Hematopoietic multipotent progenitor cell treated with erythropoietin and hydrocortisone succinate and interleukin-3 and kit ligand, for 17 days (in vitro differentiated cells): ENCODE measurements around the gene CNDP2.
"Not testable (repeated sequence)": the region's sequence is repeated elsewhere in the genome, so short reads cannot be mapped to it uniquely, and the experiment has no call there.

Source experiments
- DNase-seq: peaks from one replicate; pipeline ENCODE4 v3.0.0-alpha.2; 2015; ENCODE audit warnings: low spot score

The CNDP2 gene

DNA sequence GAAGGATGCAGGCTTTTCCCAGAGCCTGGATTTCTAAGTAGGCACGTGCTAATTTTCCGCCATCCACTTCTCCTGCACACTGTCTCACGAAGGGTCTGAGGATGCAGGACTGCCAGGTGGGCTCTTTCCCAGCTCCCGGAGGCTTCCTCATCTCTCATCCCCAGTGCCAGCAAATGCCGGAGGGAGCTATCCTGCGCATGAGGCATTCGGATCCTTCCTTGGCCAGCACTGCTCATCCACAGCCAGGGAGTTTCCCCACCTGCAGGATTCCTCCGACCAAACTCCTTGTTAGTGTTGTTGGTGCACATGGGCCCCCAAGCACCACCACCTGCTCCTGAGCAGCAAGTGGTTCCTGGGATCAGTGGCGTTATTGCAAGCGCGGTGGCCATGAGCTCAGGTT is 43.1 kb downstream of the CNDP2 start:
- no peak for DNase-seq

DNA sequence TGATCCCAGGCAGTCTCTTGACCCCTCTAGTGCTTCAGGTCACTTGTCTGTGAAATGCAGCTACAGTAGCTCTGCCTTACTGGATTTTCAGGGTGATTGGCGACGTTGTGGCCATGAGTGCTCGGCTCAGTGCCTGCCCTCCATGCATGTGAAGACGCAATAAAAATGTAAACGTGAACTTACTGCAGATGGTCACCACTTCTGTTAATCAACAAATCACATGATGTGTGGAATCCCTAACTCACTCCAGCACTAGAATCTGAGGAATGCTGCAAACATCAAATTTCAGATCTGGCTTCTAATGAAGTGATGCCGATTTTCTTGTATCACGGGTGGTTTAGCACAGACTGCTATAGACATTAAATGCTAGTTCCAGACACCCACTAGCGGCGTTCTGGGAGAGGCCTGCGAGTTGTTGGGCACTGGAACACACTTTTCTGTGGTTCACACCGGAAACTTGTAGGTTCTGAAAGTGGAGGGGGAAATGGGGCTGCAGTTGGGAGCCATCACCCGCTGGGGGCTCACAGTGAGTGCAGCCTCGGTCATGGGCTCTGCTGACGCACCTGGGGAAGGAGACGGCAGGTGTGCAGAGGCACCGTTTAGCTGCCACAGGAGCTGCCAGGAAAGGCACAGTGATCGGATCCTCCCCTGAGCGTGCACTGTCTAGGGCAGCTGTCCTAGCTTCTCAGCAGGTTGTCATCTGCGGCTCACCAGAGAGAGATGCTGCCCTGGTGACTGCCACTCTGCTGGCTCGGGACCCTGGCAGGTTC is 44.7 kb downstream of the CNDP2 start:
- no peak for DNase-seq

- no peak for DNase-seq
These were observed 45.8 kb downstream of the CNDP2 start for GRCh38 chr18:74541703-74542555.

- DNase-seq = no peak
These were observed 48.7 kb downstream of the CNDP2 start for GRCh38 chr18:74544898-74545297.

GRCh38 chr18:74546007-74546406 is 49.8 kb downstream of the CNDP2 start:
- no peak for DNase-seq

GRCh38 chr18:74546751-74547530 is 50.8 kb downstream of the CNDP2 start:
- no peak for DNase-seq

DNA sequence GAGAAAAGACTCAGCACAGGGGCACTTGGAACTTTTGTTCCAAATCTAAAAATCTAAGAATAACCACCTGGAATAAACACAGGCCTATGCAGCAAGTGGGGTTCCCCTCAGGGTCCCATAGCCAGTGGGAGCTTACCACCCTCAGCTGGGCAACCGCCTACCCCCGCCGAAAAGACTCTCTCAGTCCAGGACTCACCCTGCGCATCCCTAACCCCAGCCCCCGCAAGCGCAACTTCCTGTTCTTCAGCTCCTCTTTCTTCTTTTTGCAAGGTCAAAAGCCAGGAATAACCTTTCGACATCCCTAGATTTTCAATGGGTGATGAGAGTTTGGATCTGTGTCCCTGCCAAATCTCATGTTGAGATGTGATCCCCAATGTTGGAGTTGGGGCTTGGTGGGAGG is 51.7 kb downstream of the CNDP2 start:
- DNase-seq = no peak

- DNase-seq = no peak
These were observed 53.5 kb downstream of the CNDP2 start for GRCh38 chr18:74549591-74550104.

DNA sequence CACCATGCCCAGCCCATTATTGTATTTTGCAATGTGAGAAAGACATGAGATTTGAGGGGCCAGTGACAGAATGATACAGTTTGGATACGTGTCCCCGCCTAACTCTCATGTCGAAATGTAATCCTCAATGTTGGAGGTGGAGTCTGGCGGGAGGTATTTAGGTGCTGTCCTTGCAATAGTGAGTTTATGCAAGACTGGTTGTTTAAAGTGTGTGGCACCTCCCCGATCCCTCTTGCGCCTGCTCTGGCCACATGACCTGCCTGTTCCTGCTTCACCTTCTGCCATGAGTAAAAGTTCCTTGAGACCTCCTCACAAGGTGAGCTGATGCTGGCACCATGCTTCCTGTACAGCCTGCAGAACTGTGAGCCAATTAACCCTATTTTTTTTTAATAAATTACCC is 54.7 kb downstream of the CNDP2 start:
- DNase-seq = no peak

- no peak for DNase-seq
These were observed 55.3 kb downstream of the CNDP2 start for GRCh38 chr18:74551452-74551851.

GRCh38 chr18:74551936-74552555 is 55.9 kb downstream of the CNDP2 start:
- DNase-seq = peak; percentile 83

DNA sequence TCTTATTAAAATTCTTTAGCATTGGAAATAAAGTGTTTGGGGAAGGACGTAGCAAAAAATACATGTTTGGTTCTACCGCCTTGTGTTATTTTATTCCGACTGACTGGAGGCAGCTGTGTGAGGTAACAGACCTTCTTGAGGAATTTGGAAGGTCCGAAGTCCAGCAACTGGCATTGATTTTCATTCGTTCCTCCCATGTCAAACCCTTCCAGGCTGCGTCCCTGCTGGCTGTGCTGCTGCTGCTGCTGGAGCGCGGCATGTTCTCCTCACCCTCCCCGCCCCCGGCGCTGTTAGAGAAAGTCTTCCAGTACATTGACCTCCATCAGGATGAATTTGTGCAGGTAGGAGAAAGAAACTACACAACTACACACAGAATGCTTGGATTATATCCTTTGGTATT is 60.0 kb downstream of the CNDP2 start:
- DNase-seq = no peak

DNA sequence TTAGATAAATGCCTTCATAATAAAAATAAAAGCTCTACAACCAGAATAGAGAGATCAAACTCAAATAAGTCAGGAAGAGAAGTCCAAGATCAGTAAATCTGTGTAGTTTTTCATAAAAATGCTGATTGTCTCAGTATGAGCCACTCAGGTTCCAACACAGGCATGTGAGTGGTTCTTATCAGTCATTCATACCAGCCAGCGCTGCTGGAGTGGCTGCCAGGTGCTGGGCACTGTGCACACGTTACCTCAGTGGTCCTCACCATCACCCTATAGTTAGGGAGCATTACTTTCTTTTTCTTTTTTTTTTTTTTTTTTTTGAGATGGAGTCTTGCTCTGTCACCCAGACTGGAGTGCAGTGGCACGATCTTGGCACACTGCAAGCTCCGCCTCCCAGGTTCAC is 61.9 kb downstream of the CNDP2 start:
- DNase-seq = no peak

- DNase-seq = no peak
These were observed 66.1 kb downstream of the CNDP2 start for GRCh38 chr18:74562131-74562730.

DNA sequence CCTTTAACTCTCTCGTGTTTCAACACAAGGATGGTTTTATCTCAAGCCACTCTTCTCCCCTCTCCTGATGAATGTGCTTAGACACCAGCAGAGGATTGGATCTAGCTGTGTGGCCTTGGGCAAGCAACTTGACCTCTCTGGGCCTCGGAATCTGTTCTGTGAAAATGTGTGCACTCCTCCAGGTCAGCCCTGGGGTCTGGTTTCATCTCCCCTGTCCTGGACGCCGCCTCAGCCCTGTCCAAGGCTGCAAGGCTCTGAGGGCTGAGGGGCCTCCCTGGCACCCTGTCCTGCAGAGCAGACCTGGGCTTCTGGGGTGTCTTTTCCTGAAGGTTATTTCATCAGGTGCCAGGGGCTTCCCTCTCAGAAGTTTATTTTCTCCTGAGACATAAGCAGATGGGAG is 66.6 kb downstream of the CNDP2 start:
- DNase-seq = no peak

GRCh38 chr18:74563999-74564398 is 67.8 kb downstream of the CNDP2 start:
- DNase-seq = no peak

GRCh38 chr18:74565164-74565563 is 69.0 kb downstream of the CNDP2 start:
- not testable (repeated sequence) for DNase-seq

DNA sequence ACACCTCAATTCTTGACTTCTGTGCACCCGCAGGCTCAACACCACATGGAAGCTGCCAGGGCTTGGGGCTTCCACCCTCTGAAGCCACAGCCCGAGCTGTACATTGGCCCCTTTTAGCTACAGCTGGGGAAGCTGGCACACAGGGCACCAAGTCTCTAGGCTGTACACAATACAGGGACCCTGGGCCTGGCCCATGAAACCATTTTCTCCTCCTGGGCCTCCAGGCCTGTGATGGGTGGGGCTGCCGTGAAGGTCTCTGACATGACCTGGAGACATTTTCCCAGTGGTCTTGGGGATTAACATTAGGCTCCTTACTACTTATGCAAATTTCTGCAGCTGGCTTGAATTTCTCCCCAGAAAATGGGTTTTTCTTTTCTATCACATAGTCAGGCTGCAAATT is 69.8 kb downstream of the CNDP2 start:
- not testable (repeated sequence) for DNase-seq

- no peak for DNase-seq
These were observed 71.7 kb downstream of the CNDP2 start for GRCh38 chr18:74567822-74568221.

DNA sequence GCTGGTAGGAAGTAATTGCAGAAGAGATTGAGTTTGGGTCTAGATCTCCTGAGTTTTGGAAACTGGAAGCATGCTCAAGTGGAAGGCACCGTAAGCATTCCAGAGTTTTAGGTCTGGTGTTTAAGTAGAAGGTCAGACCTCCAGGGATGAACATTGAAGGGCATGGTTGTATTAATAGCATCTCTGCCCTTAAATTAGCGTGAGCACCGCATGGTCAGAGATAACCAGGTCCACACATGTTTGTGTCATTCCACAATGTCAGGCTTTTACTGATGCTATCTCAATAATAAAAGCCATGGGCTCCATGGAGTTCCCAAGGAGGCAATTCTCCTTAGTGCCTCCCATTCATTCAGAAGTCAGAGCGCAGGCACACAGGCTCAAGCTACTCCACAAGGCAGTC is 73.2 kb downstream of the CNDP2 start:
- DNase-seq = no peak

- DNase-seq = no peak
These were observed 74.1 kb downstream of the CNDP2 start for GRCh38 chr18:74570266-74570665.
